GM23338 (cell line): Measurements from ENCODE around the gene GFRA4.

Experiments
- CREB1 ChIP-seq: fragments of 250-450 bp; sonication (Bioruptor Pico); IDR thresholded peaks from 2 replicates; pipeline ENCODE4 v1.5.0; 2020; ENCODE audit warnings: low read depth, mild to moderate bottlenecking, moderate library complexity
- EZH2 ChIP-seq: fragments of 200-600 bp; sonication (generic); IDR thresholded peaks from one replicate; pipeline ENCODE4 v1.8.0; 2017; ENCODE audit warnings: antibody characterized with exemption, mild to moderate bottlenecking, low read depth; ENCODE audit not compliant: unreplicated experiment
- EZH2phosphoT487 ChIP-seq: fragments of 200-600 bp; sonication (generic); IDR thresholded peaks from one replicate; pipeline ENCODE4 v1.8.1; 2018; ENCODE audit warnings: antibody characterized with exemption; ENCODE audit not compliant: unreplicated experiment
- REST ChIP-seq: IDR thresholded peaks from one replicate; pipeline ENCODE4 v1.6.1; 2018; ENCODE audit warnings: antibody characterized with exemption; ENCODE audit not compliant: unreplicated experiment
- ZNF114 ChIP-seq: fragments of 250-450 bp; sonication (Bioruptor Pico); IDR thresholded peaks from 2 replicates; pipeline ENCODE4 v1.5.0; 2020; ENCODE audit warnings: mild to moderate bottlenecking, moderate library complexity
- TF ChIP-seq, protein P1 (sequence below), 2 experiments: fragments of 200-600 bp in 1 of 2; sonication (generic) in 1 of 2; conservative IDR thresholded peaks; 2 replicates each; pipeline versions ENCODE4 v1.5.1 to v1.6.1; 2016 to 2017; ENCODE audit warnings: antibody characterized with exemption in 2 of 2, low read depth in 2 of 2, mild to moderate bottlenecking in 2 of 2, moderate library complexity in 1 of 2
- TF ChIP-seq, protein P2 (sequence below): IDR thresholded peaks from 2 replicates; pipeline ENCODE4 v1.6.1; 2016; ENCODE audit warnings: antibody characterized with exemption

GRCh38 chr20:3658716-3659491 lies 4.3 kb downstream of the GFRA4 start:
- TF ChIP-seq, protein P1, sequence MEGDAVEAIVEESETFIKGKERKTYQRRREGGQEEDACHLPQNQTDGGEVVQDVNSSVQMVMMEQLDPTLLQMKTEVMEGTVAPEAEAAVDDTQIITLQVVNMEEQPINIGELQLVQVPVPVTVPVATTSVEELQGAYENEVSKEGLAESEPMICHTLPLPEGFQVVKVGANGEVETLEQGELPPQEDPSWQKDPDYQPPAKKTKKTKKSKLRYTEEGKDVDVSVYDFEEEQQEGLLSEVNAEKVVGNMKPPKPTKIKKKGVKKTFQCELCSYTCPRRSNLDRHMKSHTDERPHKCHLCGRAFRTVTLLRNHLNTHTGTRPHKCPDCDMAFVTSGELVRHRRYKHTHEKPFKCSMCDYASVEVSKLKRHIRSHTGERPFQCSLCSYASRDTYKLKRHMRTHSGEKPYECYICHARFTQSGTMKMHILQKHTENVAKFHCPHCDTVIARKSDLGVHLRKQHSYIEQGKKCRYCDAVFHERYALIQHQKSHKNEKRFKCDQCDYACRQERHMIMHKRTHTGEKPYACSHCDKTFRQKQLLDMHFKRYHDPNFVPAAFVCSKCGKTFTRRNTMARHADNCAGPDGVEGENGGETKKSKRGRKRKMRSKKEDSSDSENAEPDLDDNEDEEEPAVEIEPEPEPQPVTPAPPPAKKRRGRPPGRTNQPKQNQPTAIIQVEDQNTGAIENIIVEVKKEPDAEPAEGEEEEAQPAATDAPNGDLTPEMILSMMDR (conservative IDR thresholded peaks at IDR 0.05; ENCODE audit: low read depth in 2 of 2) = no peak
- TF ChIP-seq REST = no peak
- TF ChIP-seq, protein P2, sequence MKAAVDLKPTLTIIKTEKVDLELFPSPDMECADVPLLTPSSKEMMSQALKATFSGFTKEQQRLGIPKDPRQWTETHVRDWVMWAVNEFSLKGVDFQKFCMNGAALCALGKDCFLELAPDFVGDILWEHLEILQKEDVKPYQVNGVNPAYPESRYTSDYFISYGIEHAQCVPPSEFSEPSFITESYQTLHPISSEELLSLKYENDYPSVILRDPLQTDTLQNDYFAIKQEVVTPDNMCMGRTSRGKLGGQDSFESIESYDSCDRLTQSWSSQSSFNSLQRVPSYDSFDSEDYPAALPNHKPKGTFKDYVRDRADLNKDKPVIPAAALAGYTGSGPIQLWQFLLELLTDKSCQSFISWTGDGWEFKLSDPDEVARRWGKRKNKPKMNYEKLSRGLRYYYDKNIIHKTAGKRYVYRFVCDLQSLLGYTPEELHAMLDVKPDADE = no peak
- TF ChIP-seq EZH2 = no peak
- no peak for TF ChIP-seq EZH2phosphoT487
- TF ChIP-seq CREB1 (CRISPR knock-in tag) = no peak
- TF ChIP-seq ZNF114 (CRISPR knock-in tag) = no peak
